HG03520 (cell line): ENCODE results near the gene DYNC1I1.
A peak's percentile ranks its signal among the peaks of the same experiment; 100 is the strongest.

Source experiments
- ATAC-seq: cut with Tn5 transposase; IDR thresholded peaks from one replicate; pipeline ENCODE4 v1.9.1; 2021; ENCODE audit warnings: mild to moderate bottlenecking, moderate library complexity; ENCODE audit not compliant: unreplicated experiment

DYNC1I1 gene

GRCh38 chr7:95772298-95772770 lies at the start of gene DYNC1I1:
TSS of gene DYNC1I1 (plus strand) at chr7:95772554. CDS start at chr7:95804730, 32,176 bp downstream.
- peak; percentile 85 for ATAC-seq

DNA sequence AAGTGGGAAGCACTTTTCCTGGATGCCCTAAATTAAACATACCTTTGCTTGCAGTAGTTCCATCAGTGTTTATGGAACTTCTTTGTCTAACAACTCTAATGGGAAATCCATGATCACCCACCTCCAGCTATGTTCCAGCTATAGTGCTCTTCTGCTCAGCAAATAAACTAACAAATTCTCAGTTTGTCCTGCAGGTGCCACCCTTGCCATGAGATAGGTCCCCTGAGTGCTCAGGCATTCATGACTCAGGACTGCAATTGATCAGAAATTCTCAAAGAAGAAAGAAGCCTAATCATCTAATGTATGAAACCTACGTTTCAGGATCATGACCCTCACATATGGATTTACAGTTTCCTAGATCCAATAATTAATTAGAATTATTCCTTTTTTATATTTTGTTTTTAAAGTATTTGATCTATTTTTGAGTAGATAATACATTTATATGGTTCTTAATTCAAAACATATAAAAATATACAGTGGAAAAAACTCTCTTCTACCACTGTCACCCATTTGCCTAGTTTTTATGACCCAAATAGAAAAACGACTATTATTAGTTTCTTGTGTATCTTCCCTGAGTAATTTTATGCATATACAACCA lies 48.7 kb upstream of the DYNC1I1 start:
- peak; percentile 58 for ATAC-seq

DNA sequence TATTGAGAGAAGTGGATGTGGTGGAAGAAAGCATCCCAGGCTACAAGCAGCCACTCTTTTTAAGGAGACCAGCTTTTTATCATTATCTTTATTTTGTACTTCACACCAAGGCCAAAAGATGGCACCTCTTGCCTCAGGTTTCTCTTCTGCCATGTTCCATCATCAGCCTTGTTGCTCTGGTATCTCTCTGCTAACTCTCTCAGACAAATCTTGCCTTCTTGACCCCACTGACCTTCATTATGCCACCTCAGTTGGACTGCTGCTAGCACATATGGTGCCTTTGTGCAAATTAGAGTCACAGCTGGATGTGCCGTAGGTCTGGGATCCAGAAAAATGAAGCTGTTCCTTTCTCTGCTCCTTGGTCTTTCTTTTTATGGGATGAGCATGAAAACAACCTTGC lies 47.1 kb upstream of the DYNC1I1 start:
- ATAC-seq = no peak

DNA sequence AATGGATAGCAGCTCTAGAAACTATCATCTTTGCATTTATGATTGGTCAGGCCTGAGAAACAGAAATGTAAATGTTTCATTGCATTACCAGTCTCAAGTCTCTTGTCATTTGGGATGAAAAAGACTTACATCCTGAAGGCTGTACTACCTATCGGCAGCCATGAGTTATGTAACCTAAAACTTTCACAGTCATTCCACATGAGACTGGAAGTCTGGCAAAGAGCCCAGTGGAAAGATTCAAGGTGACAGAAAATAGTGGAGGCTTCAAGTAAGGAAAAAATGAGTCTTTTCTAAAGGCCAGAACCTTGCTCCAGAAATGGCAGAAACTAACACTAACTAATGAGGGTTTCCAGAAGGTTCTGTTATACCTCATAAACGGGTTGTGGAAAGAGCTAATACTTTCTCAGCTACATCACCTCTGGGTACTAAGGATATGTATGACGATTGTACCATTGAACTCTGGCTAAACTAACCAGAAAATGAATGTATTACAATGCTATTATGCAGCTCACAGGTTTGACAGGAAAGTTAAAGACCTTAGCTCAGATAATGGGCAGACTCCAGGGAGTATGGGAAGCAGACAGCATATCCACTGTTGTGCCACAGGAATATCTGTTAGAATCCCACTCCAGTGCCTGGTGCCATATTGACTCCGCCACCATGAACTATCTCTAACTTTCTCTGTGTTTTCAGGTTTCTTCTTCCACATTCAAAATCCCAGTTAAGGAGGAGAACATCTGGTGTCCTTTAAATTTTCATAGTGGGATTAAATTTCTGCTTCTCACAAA lies 41.7 kb upstream of the DYNC1I1 start:
- ATAC-seq = no peak

DNA sequence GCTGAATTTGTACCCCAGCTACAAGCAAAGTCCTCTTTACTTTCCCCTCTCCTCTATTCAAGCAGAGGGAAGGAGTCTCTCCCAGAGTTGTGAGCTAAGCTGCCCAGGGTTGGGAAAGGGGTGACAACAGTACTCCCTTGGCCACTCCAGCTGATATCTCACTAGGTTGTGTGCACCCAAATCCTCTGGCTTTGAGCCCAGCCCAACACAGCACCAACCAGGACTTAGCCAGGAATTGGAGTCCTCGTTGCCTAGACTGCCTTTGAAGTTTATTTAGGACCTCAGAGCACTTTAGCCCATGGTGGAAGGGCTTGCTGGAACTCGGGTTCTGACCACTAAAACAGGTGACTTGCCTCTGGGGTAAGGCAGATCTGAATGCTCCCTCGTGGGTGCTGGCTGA lies 35.7 kb upstream of the DYNC1I1 start:
- ATAC-seq = no peak

DNA sequence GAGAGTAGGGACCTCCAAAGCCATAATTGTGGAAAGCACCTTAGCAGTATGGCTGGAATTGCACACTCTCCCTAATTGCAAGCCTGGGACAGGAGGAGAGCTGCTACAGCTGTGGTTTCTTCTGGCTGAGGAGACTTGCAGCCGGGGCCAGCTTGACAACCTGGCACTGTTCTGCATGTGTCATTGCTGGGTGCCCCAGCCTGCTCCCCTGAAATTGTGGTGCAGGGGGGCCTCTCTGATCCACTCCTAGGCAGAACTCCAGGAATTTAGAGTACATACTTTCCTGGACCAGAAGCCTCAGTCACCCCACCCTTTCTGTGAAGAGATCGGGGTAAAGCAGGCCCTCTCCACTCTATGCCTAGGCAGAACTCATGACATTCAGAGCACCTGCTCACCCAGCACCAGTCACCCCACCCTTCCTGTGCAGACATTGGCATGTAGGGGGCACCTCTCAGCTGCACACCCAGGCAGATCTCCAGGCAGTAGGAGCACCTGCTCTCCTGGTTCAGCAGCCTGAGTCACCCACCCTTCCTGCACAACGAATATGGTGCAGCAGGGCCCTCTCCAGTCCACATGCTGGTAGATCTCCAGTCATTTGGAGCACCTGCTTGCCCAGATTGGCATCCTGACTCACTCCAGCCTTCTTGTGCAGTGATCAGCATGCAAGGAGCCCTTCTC lies 34.4 kb upstream of the DYNC1I1 start:
- no peak for ATAC-seq

- ATAC-seq = no peak
Observed at GRCh38 chr7:95749044-95749443, 23.3 kb upstream of the DYNC1I1 start.

- no peak for ATAC-seq
Observed at GRCh38 chr7:95749515-95749914, 22.8 kb upstream of the DYNC1I1 start.

- no peak for ATAC-seq
Observed at GRCh38 chr7:95753440-95753839, 18.9 kb upstream of the DYNC1I1 start.

GRCh38 chr7:95755277-95755934 lies 16.9 kb upstream of the DYNC1I1 start:
- no peak for ATAC-seq

- ATAC-seq = no peak
Observed at GRCh38 chr7:95758187-95758586, 14.2 kb upstream of the DYNC1I1 start.

- no peak for ATAC-seq
Observed at GRCh38 chr7:95766086-95766485, 6.3 kb upstream of the DYNC1I1 start.

DNA sequence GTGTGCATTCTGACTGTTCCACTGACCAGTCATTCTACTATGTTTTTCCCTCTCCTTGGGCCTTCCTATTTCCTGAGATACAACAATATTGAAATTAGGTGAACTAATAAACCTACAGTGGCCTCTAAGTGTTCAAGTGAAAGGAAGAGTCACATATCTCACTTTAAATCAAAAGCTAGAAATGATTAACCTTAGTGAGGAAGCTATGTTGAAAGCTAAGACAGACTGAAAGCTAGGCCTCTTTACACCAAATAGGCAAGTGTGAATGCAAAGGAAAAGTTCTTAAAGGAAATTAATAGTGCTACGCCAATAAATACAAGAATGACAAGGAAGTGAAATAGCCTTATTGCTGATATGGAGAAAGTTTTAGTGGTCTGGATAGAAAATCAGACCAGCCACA lies 5.7 kb upstream of the DYNC1I1 start:
- ATAC-seq = no peak

DNA sequence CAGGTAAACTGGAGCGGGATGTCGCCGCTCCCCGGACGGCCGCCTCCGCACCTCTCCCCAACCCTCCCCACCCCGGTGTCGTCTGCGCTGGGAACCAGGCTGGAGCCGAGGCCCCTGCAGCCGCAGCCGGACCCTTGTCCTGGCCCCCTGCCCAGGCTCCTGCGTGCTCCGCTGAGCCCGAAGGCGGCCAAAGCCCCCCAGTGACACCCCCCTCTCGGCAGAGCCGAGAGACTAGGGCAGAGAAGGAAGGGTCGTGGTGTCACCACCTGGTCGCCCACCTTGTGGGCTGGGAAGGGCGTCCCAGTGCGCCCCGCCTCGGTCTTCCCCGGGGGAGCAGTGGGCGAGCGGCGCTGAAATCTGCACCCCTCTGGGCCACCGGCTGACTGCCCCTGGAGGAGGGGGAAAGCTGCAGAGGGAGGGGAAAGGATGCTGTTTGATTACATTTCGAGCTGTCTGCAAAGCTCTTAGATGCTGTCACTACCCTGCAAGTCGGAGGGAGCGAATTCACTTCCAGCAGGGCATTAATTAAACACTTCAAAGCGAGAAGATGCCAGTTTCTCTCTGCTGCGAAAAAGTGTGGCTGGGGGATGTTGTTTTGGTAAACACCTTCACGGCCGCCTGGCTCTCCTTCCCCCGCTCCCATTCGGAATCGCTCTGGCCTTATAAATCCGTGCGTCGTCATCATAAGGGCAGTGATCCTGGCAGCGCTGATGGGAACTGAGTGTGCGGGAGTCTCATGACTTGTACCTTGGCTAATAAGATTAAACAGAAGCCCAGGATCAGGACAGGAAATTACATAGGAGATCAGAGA lies 622 bp downstream of the DYNC1I1 start:
- no peak for ATAC-seq

DNA sequence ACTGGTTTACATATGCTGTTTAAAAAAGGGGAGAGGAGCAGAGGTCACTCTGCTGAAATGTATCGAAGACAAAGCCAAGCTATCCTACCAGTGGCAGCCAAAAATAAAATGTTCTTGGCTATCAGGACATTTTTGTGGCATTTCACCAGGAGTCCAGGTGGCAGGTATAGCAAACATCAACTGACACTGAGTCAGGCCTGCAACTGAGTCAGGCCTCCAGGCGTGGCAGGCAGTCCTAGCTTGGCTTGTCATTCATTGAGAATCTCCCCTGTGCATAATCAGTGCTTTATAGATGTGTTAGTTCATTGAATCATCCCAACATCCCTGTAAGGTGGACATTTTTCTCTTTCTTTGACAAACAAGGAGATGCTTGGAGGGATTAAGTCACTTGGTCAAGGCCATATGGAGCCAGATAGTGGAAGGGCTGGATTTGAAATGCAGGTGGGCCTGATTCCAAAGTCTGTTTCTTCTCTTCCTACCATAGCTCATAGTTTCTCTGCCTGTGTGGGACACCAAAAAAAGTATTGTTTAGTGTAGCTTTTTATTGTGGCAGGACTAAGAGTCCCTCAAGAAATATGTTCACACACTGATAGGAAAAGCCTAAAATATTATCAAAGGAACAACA lies 4.3 kb downstream of the DYNC1I1 start:
- no peak for ATAC-seq

DNA sequence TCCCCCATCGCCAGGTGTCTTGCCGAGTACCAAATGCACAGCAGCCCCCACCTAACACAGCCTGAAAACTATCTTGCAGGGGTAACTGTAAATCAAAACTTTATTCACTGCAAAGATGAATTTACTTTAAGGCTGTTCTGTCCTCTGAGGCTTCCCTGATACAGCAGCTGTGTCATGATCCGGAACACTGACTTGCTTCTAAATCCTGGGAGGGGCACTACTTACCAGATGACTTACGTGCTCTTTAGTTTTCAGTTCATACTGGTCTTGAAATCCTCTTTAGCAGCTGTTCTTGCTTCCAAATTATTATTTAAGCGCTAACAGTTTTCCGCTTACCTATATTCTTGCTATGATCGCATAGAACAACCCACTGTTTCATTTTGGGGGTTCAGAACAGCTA lies 4.9 kb downstream of the DYNC1I1 start:
- ATAC-seq = no peak

GRCh38 chr7:95780665-95781064 lies 8.3 kb downstream of the DYNC1I1 start:
- no peak for ATAC-seq

- no peak for ATAC-seq
Observed at GRCh38 chr7:95781961-95782586, 9.7 kb downstream of the DYNC1I1 start.

DNA sequence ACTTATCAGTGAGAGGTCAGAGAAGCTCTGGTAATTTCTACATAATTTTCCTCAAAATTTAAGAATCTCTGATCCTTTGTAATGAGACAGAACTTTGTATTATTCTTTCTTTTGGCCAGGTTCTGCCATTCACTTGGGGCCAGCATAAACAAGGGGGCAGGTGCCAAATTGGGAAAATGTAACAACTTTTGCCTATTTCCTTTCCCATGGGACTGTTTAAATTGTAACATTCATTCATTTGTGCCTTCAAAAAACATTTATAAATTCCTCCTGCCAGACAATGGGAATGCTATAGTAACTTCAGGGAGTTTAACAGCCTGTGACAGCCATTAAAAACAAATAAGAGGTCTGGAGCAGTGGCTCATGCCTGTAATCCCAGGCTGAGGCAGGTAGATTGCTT lies 12.4 kb downstream of the DYNC1I1 start:
- no peak for ATAC-seq

DNA sequence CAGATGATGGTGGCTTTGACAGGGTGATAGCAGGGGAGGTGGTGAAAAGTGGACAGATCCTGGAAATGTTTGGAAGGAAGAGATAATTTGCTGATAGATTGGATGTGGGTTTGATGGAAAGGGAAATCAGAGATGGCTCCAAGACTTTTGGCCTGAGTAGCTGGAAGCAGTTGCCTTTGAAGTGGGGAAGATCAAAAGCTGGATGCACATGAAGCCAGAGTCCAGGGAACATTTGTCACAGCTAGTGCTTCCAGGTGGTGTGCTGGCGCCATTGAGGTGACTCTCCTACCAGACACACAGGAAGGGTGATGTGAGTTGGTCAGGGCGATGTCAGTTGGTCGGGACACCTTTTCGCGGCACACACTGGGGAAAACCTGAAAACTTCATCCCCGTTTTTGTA lies 15.9 kb downstream of the DYNC1I1 start:
- no peak for ATAC-seq
